GM18909 (cell line): Measurements from ENCODE around the gene GPD2.

Experiments
- ATAC-seq: cut with Tn5 transposase; IDR thresholded peaks from one replicate; pipeline ENCODE4 v1.9.1; 2021; ENCODE audit warnings: mild to moderate bottlenecking; ENCODE audit not compliant: unreplicated experiment, poor library complexity

GPD2 gene

DNA sequence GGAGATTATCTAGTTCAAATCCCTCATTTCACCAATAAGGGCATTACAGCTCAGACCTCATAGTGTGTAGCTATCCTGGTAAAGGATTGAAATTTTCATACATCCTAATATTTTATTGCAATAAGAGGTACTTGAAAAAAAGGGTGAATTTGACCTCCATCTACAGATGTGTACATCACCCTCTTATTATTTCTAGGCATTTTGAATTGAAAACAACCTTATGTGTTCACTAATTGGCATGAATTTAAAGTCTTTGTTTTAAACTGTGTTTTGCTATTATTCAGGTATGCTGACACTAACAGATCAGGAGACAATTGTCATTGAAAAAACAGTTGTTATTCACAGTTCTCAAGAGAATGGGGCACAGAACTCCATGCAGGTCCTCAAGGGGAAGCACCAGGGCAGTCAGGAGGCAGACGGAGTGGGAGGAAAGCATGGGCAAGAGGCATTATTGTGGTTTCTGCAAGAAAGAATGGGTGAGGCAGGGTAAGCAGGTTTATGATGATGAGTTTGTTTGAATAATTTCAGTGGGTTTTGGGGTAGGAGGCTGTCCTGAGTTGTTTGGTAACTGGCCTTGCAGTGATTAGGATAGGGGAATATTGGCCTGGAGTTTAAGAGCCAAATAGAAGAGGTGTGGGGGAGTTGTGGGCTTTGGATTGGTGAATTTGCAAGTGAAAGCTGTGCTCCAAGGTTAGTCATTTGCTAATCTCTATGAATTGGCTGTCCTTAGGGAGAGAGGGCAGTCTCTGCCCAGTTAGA, 194.6 kb downstream of the GPD2 start:
- no peak for ATAC-seq

DNA sequence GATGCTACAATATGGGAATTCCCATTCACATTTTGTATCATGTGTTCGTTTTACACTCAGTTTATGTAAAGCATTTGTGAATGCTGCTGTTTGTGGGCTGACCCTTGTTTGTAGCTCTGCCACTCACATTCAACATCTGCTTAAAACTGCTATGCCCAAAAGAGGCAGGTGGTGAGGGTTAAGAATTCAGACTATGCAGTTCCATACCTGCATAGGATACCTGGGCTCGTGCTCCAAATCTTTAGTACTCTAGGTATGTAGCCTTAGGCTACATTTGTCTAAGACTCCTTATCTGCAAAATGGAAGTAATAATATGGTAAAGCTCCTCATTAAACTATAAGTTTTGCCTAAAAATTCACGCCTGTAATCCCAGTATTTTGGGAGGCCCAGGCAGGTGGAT, 199.5 kb downstream of the GPD2 start:
- no peak for ATAC-seq
